K562 (cell line): ENCODE data around the gene DLL4. TPM values are rescaled to one million over a fixed set of nuclear protein-coding genes. Genes with fewer than 3 reads are reported as not detected.

Source experiments
- ATAC-seq: fragments of 200-7000 bp; cut with Tn5 transposase; 3 replicates; pipeline ENCODE4 v1.9.1; 2020; ENCODE audit warnings: moderate library complexity
- BruUV-seq: library from RNA; stranded (reverse); fragments of 400-500 nt; replicated peaks from 2 replicates; lab custom pipeline; 2021; lab: Mats Ljungman, UMichigan
- CTCF ChIA-PET: fragments of 300-600 bp; formaldehyde crosslinking; extraction: SDS; loops from one replicate; lab custom pipeline; 2021; ENCODE audit warnings: low intra/inter-chr PET ratio; lab: Yijun Ruan, JAX
- POLR2A ChIA-PET: fragments of 300-600, 350-650 bp; sonication (Branson Sonifier 250); formaldehyde crosslinking; extraction: SDS; loops from one replicate; lab custom pipeline; 2021; ENCODE audit warnings: antibody characterized with exemption, inconsistent platforms; lab: Yijun Ruan, JAX
- DNase-seq, 4 experiments: peaks; one replicate each; pipeline versions ENCODE4 v3.0.0 to v3.0.0-alpha.2; 2011 to 2018; ENCODE audit warnings: low spot score in 3 of 4, mixed read lengths in 3 of 4; ENCODE audit errors: extremely low read depth in 1 of 4
- FAIRE-seq: peaks from 2 replicates; lab custom pipeline; 2011; peaks lifted over from hg19 to GRCh38; lab: Jason Lieb, UNC
- H2AFZ ChIP-seq: 2 replicates; pipeline ENCODE4 v1.6.0; 2011; ENCODE audit warnings: low read depth, low read length, control low read depth, inconsistent platforms
- H3K27ac ChIP-seq: fragments of 200-600 bp; 3 replicates; pipeline ENCODE4 v1.8.0; 2011; ENCODE audit warnings: low read depth, mild to moderate bottlenecking, control low read depth, inconsistent platforms, low read length, moderate library complexity, mixed read lengths; ENCODE audit errors: extremely low read depth
- H3K27me3 ChIP-seq, 2 experiments: fragments of 300-600 bp in 1 of 2; 2 replicates in 1 of 2; 3 replicates in 1 of 2; pipeline versions ENCODE4 v1.6.0 to v1.8.0; 2011; ENCODE audit warnings: inconsistent platforms in 2 of 2, low read length in 2 of 2, mild to moderate bottlenecking in 1 of 2, mixed read lengths in 1 of 2, moderate library complexity in 1 of 2; ENCODE audit not compliant: control insufficient read depth in 2 of 2, insufficient read depth in 2 of 2
- H3K36me3 ChIP-seq: fragments of 300-600 bp; 3 replicates; pipeline ENCODE4 v1.8.0; 2011; ENCODE audit warnings: mild to moderate bottlenecking, low read length, inconsistent platforms; ENCODE audit not compliant: control insufficient read depth, insufficient read depth
- H3K4me1 ChIP-seq, 2 experiments: fragments of 200-600 bp in 1 of 2; replicated peaks in 1 of 2; 2 replicates in 1 of 2; 3 replicates in 1 of 2; pipeline versions ENCODE4 v1.5.1 to v1.8.0; 2011; ENCODE audit warnings: inconsistent platforms in 2 of 2, low read length in 2 of 2, mild to moderate bottlenecking in 1 of 2, mixed read lengths in 1 of 2, moderate library complexity in 1 of 2; ENCODE audit not compliant: control insufficient read depth in 2 of 2, insufficient read depth in 2 of 2
- H3K4me2 ChIP-seq: 2 replicates; pipeline ENCODE4 v1.6.1; 2011; ENCODE audit warnings: low read length, control low read depth, inconsistent platforms, mixed read lengths; ENCODE audit not compliant: insufficient read depth
- H3K4me3 ChIP-seq: fragments of 200-600 bp; sonication (generic), shearing (Covaris generic); 2 replicates; pipeline ENCODE4 v1.5.1; 2016; ENCODE audit warnings: control low read depth, inconsistent platforms
- H3K79me2 ChIP-seq: fragments of 200-600 bp; 3 replicates; pipeline ENCODE4 v1.8.0; 2011; ENCODE audit warnings: low read length, inconsistent platforms; ENCODE audit not compliant: control insufficient read depth, insufficient read depth
- H3K9ac ChIP-seq, 2 experiments: 2 replicates each; pipeline versions ENCODE4 v1.6.0 to v1.6.1; 2011; ENCODE audit warnings: low read depth in 2 of 2, low read length in 2 of 2, control low read depth in 1 of 2, inconsistent platforms in 1 of 2, mild to moderate bottlenecking in 1 of 2, mixed read lengths in 1 of 2; ENCODE audit not compliant: insufficient read depth in 1 of 2
- H3K9me1 ChIP-seq: one replicate; pipeline ENCODE4 v1.6.0; 2011; ENCODE audit warnings: inconsistent platforms, mild to moderate bottlenecking, low read length, moderate library complexity; ENCODE audit not compliant: control insufficient read depth, insufficient read depth
- H3K9me3 ChIP-seq: replicated peaks from 2 replicates; pipeline ENCODE4 v1.5.1; 2011; ENCODE audit warnings: low read depth, low read length, inconsistent platforms; ENCODE audit not compliant: control insufficient read depth, insufficient read depth
- H4K20me1 ChIP-seq: replicated peaks from 2 replicates; pipeline ENCODE4 v1.6.1; 2011; ENCODE audit warnings: low read length, inconsistent platforms, mixed read lengths; ENCODE audit not compliant: control insufficient read depth, insufficient read depth
- CCNT2 ChIP-seq: IDR thresholded peaks from 2 replicates; pipeline ENCODE4 v1.6.1; 2011; ENCODE audit warnings: borderline replicate concordance, low read depth, mild to moderate bottlenecking, moderate library complexity, mixed read lengths, low read length; ENCODE audit not compliant: insufficient read length; ENCODE audit errors: extremely low read depth
- HDAC8 ChIP-seq: fragments of 450-650 bp; IDR thresholded peaks from 2 replicates; pipeline ENCODE4 v1.6.1; 2016; ENCODE audit warnings: mild to moderate bottlenecking, missing genetic modification characterization, moderate library complexity, missing compliant biosample characterization
- IRF2 ChIP-seq: sonication (generic); formaldehyde crosslinking; IDR thresholded peaks from 2 replicates; pipeline ENCODE4 v1.8.1; 2022; ENCODE audit warnings: mild to moderate bottlenecking, missing genetic modification reagents
- PRMT5 ChIP-seq: sonication (generic); formaldehyde crosslinking; IDR thresholded peaks from 2 replicates; pipeline ENCODE4 v1.5.0; 2020; ENCODE audit warnings: missing genetic modification reagents
- TCF7L2 ChIP-seq: fragments of 150-350 bp; IDR thresholded peaks from 2 replicates; pipeline ENCODE4 v1.6.1; 2016; ENCODE audit warnings: low read depth, mild to moderate bottlenecking, low read length, moderate library complexity
- TRIM24 ChIP-seq, 2 experiments: fragments of 450-650 bp; IDR thresholded peaks; 2 replicates each; pipeline ENCODE4 v1.6.1; 2016
- WGBS: fragments of 100-300 bp; shearing (Covaris generic); methylation state at CpG from one replicate; pipeline ENCODE4 v1.1.6; 2016; ENCODE audit warnings: low coverage, mixed read lengths; ENCODE audit not compliant: insufficient coverage; ENCODE audit errors: missing lambda C conversion rate; 5-methylcytosine and 5-hydroxymethylcytosine counted together
- in situ Hi-C: fragments of 300-500 bp; cut with MboI; formaldehyde crosslinking; loops from 4 replicates; pipeline ENCODE4 v1.15.0; 2018; ENCODE audit warnings: inconsistent platforms, mixed read lengths
- intact Hi-C: fragments of 100-400 bp; cut with micrococcal nuclease; formaldehyde crosslinking; loops from 2 replicates; pipeline ENCODE4 v1.14.2; 2022
- polyA plus RNA-seq, 8 experiments: library from polyadenylated mRNA; depleted of rRNA in 4 of 8; stranded (reverse) in 5 of 8; unstranded in 3 of 8; fragments of >200 nt; fragmentation: Nextera tagmentation in 2 of 8; fragmentation: Illumina TruSeq in 1 of 8; extraction: Ambion mirVana in 2 of 8; extraction: Trizol in 1 of 8; gene quantifications; 2 replicates each; pipeline versions ENCODE4 v1.2.1 to v1.2.3, GENCODE V29; 2011 to 2014; ENCODE audit warnings: inconsistent platforms in 1 of 8, missing spikeins in 1 of 8
- total RNA-seq, 7 experiments: library from RNA; depleted of rRNA in 6 of 7; stranded (reverse); fragments of >200 nt in 6 of 7; fragmentation: Illumina TruSeq in 2 of 7; extraction: Trizol in 2 of 7; gene quantifications; 2 replicates each; pipeline versions ENCODE4 v1.2.1 to v1.2.3, GENCODE V29; 2011 to 2021; ENCODE audit warnings: low replicate concordance in 1 of 7
- TF ChIP-seq, protein P1 (sequence below): fragments of 450-650 bp; formaldehyde crosslinking; IDR thresholded peaks from 2 replicates; pipeline ENCODE4 v1.4.0; 2020; ENCODE audit warnings: mild to moderate bottlenecking, moderate library complexity
- TF ChIP-seq, protein P2 (sequence below): fragments of 450-650 bp; IDR thresholded peaks from 2 replicates; pipeline ENCODE4 v1.6.1; 2016; ENCODE audit warnings: low read depth

Gene DLL4
- total and polyA plus RNA-seq, 9 of the 15 experiments (the other 6 are each of a cell fraction or from before 2014, with no cell fraction given), result 0.04 to 1.1 (median 0.41) TPM; not detected in 1

DNA sequence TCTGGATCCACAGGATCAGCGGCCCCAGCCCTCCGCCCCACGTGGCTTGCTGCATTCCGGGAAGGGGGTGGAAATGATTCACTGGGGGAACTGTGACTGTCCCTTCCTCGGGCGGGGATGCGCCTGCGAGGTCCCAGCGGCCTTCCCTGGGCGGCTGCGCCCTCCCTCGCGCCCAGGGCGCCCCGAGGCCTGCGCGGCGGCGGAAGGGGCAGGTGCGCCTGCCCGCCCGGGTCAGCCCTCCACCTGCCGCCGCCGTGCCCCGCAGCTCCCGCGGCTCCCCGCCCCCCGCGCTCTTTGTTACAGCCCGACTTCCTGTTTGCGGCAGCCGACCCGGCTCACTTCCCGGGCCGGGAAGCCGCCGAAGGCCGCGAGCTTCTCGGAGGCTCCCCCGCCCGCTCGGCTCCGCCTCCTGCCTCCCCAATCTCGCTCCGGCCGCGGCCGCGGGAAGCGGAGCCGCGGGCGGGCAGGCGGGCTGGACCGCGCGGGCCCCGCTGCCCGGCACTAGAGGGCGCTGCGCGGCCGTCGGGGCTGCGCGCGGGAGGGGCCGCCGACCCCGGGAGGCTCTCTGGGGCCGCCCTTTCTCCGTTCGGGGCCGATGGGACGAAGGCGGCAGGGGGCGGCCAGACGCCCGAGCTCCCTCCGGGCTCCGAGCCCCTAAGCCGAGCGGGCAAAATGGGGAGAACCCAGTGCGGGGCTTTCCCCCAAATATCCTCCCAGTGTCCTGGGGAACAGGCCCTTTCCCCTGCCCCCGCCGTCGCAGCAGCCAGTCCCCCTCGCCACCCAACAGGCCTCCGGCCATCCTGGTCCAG is 12.6 kb downstream of the DLL4 start:
- BruUV-seq, result no TSS peak
- TF ChIP-seq, protein P1, sequence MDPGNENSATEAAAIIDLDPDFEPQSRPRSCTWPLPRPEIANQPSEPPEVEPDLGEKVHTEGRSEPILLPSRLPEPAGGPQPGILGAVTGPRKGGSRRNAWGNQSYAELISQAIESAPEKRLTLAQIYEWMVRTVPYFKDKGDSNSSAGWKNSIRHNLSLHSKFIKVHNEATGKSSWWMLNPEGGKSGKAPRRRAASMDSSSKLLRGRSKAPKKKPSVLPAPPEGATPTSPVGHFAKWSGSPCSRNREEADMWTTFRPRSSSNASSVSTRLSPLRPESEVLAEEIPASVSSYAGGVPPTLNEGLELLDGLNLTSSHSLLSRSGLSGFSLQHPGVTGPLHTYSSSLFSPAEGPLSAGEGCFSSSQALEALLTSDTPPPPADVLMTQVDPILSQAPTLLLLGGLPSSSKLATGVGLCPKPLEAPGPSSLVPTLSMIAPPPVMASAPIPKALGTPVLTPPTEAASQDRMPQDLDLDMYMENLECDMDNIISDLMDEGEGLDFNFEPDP (CRISPR knock-in tag), result no peak
- no peak for TF ChIP-seq TCF7L2
- no peak for TF ChIP-seq PRMT5 (CRISPR knock-in tag)
- TF ChIP-seq CCNT2, result peak; percentile 91
- 0 out of 4 replicates have a peak, but pooled peaks of 1 of the 2 experiments have one; percentile 27 for TF ChIP-seq TRIM24 (IDR thresholded peaks at IDR 0.05)
- TF ChIP-seq IRF2, result no peak
- TF ChIP-seq, protein P2, sequence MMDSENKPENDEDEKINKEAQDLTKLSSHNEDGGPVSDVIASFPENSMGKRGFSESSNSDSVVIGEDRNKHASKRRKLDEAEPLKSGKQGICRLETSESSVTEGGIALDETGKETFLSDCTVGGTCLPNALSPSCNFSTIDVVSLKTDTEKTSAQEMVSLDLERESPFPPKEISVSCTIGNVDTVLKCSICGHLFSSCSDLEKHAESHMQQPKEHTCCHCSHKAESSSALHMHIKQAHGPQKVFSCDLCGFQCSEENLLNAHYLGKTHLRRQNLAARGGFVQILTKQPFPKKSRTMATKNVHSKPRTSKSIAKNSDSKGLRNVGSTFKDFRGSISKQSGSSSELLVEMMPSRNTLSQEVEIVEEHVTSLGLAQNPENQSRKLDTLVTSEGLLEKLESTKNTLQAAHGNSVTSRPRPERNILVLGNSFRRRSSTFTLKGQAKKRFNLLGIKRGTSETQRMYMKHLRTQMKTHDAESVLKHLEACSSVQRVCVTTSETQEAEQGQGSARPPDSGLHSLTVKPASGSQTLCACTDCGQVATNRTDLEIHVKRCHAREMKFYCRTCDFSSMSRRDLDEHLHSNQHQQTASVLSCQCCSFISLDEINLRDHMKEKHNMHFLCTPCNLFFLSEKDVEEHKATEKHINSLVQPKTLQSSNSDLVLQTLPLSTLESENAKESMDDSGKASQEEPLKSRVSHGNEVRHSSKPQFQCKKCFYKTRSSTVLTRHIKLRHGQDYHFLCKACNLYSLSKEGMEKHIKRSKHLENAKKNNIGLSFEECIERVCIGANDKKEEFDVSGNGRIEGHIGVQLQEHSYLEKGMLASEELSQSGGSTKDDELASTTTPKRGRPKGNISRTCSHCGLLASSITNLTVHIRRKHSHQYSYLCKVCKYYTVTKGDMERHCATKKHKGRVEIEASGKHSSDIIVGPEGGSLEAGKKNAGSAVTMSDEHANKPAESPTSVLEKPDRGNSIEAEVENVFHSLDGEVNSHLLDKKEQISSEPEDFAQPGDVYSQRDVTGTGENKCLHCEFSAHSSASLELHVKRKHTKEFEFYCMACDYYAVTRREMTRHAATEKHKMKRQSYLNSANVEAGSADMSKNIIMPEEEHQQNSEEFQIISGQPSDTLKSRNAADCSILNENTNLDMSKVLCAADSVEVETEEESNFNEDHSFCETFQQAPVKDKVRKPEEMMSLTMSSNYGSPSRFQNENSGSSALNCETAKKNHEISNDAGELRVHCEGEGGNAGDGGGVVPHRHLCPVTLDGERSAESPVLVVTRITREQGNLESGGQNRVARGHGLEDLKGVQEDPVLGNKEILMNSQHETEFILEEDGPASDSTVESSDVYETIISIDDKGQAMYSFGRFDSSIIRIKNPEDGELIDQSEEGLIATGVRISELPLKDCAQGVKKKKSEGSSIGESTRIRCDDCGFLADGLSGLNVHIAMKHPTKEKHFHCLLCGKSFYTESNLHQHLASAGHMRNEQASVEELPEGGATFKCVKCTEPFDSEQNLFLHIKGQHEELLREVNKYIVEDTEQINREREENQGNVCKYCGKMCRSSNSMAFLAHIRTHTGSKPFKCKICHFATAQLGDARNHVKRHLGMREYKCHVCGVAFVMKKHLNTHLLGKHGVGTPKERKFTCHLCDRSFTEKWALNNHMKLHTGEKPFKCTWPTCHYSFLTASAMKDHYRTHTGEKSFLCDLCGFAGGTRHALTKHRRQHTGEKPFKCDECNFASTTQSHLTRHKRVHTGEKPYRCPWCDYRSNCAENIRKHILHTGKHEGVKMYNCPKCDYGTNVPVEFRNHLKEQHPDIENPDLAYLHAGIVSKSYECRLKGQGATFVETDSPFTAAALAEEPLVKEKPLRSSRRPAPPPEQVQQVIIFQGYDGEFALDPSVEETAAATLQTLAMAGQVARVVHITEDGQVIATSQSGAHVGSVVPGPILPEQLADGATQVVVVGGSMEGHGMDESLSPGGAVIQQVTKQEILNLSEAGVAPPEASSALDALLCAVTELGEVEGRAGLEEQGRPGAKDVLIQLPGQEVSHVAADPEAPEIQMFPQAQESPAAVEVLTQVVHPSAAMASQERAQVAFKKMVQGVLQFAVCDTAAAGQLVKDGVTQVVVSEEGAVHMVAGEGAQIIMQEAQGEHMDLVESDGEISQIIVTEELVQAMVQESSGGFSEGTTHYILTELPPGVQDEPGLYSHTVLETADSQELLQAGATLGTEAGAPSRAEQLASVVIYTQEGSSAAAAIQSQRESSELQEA, result no peak
- no peak for TF ChIP-seq HDAC8 (tag)

More for the DNA sequence above, 12.6 kb downstream of the DLL4 start:
- Histone ChIP-seq H3K4me1 (peaks cover 5 to 28% of the 10 kb centered on the region in 2 experiments; a peak in 4 of 5 replicates), H3K9me3 (no peaks in the 10 kb centered on the region), H3K4me2 (peak overlapping the region; percentile 78), H3K27me3 (peaks cover 2 to 13% of the 10 kb centered on the region in 2 experiments; a peak in 3 of 5 replicates), H2AFZ (peak overlapping the region; percentile 99), H3K27ac (peak overlapping the region; percentile 71; the same call in 2 of the 3 replicates), H4K20me1 (no peaks in the 10 kb centered on the region), H3K79me2 (no peaks in the 10 kb centered on the region), H3K9me1 (no peaks in the 10 kb centered on the region), H3K36me3 (no peaks in the 10 kb centered on the region), H3K4me3 (peak overlapping the region; percentile 56), H3K9ac (peak overlapping the region; percentile 72 to 88)
- in situ Hi-C loops, result no loop called here
- FAIRE-seq, result peak; percentile 60
- DNase-seq, result peak; percentile 81 to 95 (median 94)
- ChIA-PET CTCF (interaction anchor here (0.6 to 1.1 kb wide), 5 partner anchors 36 to 273 kb away, joined by 3 read pairs; no protein-coding TSS in a partner anchor), POLR2A (interaction anchor here (0.6 to 3.6 kb wide), 10 partner anchors 10 to 363 kb away, joined by 3 to 17 read pairs (median 4); partner anchors contain the start of gene CHAC1)
- 3% methylated on average over 45 of the region's 92 CpGs for WGBS
- ATAC-seq, result peak; percentile 94
- intact Hi-C loops, result no loop called here
